K562 (cell line): ENCODE results near the gene TMEM127. TPM values are rescaled to one million over a fixed set of nuclear protein-coding genes. Genes with fewer than 3 reads are reported as not detected.
A peak's percentile ranks its signal among the peaks of the same experiment; 100 is the strongest.

Experiments
- AFF4 ChIP-seq: sonication (generic); formaldehyde crosslinking; IDR thresholded peaks from 2 replicates; pipeline ENCODE4 v1.8.0; 2023; ENCODE audit warnings: mild to moderate bottlenecking, missing genetic modification reagents
- BRF1 ChIP-seq: IDR thresholded peaks from 3 replicates; pipeline ENCODE4 v1.6.1; 2011; ENCODE audit warnings: borderline replicate concordance, mild to moderate bottlenecking; ENCODE audit not compliant: insufficient read length; ENCODE audit errors: extremely low read depth
- CTCF ChIP-seq, 3 experiments: IDR thresholded peaks in 2 of 3; conservative IDR thresholded peaks in 1 of 3; 2 replicates each; pipeline ENCODE4 v1.5.1; 2011 to 2012; ENCODE audit warnings: low read length in 3 of 3, mild to moderate bottlenecking in 3 of 3, control low read depth in 2 of 3, improper control_type of control experiment in 1 of 3, inconsistent platforms in 1 of 3, low read depth in 1 of 3, mixed read lengths in 1 of 3, moderate library complexity in 1 of 3; ENCODE audit not compliant: insufficient read depth in 2 of 3
- DDX20 ChIP-seq: fragments of 450-650 bp; IDR thresholded peaks from 2 replicates; pipeline ENCODE4 v1.6.1; 2016; ENCODE audit warnings: missing genetic modification characterization, low read depth, mild to moderate bottlenecking, missing compliant biosample characterization, moderate library complexity
- GTF2A2 ChIP-seq: IDR thresholded peaks from 2 replicates; pipeline ENCODE4 v1.6.1; 2016; ENCODE audit warnings: mild to moderate bottlenecking, missing genetic modification characterization, missing compliant biosample characterization
- KLF10 ChIP-seq: fragments of 250-450 bp; sonication (Bioruptor Pico); IDR thresholded peaks from 2 replicates; pipeline ENCODE4 v1.6.1; 2021; ENCODE audit warnings: matching md5 sums
- PHB2 ChIP-seq: fragments of 450-650 bp; IDR thresholded peaks from 2 replicates; pipeline ENCODE4 v1.6.1; 2017; ENCODE audit warnings: low read depth
- ZBTB1 ChIP-seq: sonication (generic); formaldehyde crosslinking; IDR thresholded peaks from 2 replicates; pipeline ENCODE4 v1.8.1; 2023; ENCODE audit warnings: missing genetic modification reagents, low read depth, mild to moderate bottlenecking, borderline replicate concordance
- ZFP30 ChIP-seq: fragments of 250-450 bp; sonication (Bioruptor Pico); IDR thresholded peaks from 2 replicates; pipeline ENCODE4 v1.8.0; 2022; ENCODE audit warnings: moderate library complexity, mild to moderate bottlenecking, inconsistent platforms, borderline replicate concordance
- ZNF140 ChIP-seq: fragments of 250-450 bp; sonication (Bioruptor Pico); IDR thresholded peaks from 2 replicates; pipeline ENCODE4 v1.8.0; 2021; ENCODE audit warnings: moderate library complexity, mild to moderate bottlenecking, inconsistent platforms
- ZNF324 ChIP-seq: fragments of 250-450 bp; sonication (Bioruptor Pico); IDR thresholded peaks from 2 replicates; pipeline ENCODE4 v1.4.0; 2020; ENCODE audit warnings: mild to moderate bottlenecking
- ZNF449 ChIP-seq: fragments of 250-450 bp; sonication (Bioruptor Pico); IDR thresholded peaks from 2 replicates; pipeline ENCODE4 v1.8.0; 2022; ENCODE audit warnings: moderate library complexity, mild to moderate bottlenecking, inconsistent platforms
- ZNF518B ChIP-seq: fragments of 250-450 bp; sonication (Bioruptor Pico); IDR thresholded peaks from 2 replicates; pipeline ENCODE4 v1.5.0; 2021; ENCODE audit warnings: mild to moderate bottlenecking, moderate library complexity
- ZNF695 ChIP-seq: fragments of 450-650 bp; formaldehyde crosslinking; IDR thresholded peaks from 2 replicates; pipeline ENCODE4 v1.4.0; 2020; ENCODE audit warnings: mild to moderate bottlenecking, moderate library complexity
- polyA plus RNA-seq, 8 experiments: library from polyadenylated mRNA; depleted of rRNA in 4 of 8; stranded (reverse) in 5 of 8; unstranded in 3 of 8; fragments of >200 nt; fragmentation: Nextera tagmentation in 2 of 8; fragmentation: Illumina TruSeq in 1 of 8; extraction: Ambion mirVana in 2 of 8; extraction: Trizol in 1 of 8; gene quantifications; 2 replicates each; pipeline versions ENCODE4 v1.2.1 to v1.2.3, GENCODE V29; 2011 to 2014; ENCODE audit warnings: inconsistent platforms in 1 of 8, missing spikeins in 1 of 8
- total RNA-seq, 7 experiments: library from RNA; depleted of rRNA in 6 of 7; stranded (reverse); fragments of >200 nt in 6 of 7; fragmentation: Illumina TruSeq in 2 of 7; extraction: Trizol in 2 of 7; gene quantifications; 2 replicates each; pipeline versions ENCODE4 v1.2.1 to v1.2.3, GENCODE V29; 2011 to 2021; ENCODE audit warnings: low replicate concordance in 1 of 7

TMEM127 gene
- total and polyA plus RNA-seq, 9 of the 15 experiments (the other 6 are each of a cell fraction or from before 2014, with no cell fraction given), result 1.7 to 20.0 (median 9.9) TPM

- no peak for TF ChIP-seq AFF4 (CRISPR knock-in tag)
- 0 out of 2 replicates have a peak, but pooled peaks have one; percentile 2 for TF ChIP-seq ZNF324 (CRISPR knock-in tag)
- no peak for TF ChIP-seq ZNF695 (CRISPR knock-in tag)
- TF ChIP-seq DDX20, result no peak
- no peak for TF ChIP-seq ZFP30 (CRISPR knock-in tag)
- no peak for TF ChIP-seq BRF1
- TF ChIP-seq ZNF140, result no peak
- no peak for TF ChIP-seq GTF2A2
- TF ChIP-seq KLF10 (CRISPR knock-in tag), result no peak
- TF ChIP-seq PHB2, result peak; percentile 53; the same call in 1 of the 2 replicates
- TF ChIP-seq CTCF (IDR thresholded peaks at IDR 0.05 in 2 of 3, conservative IDR thresholded peaks at IDR 0.05 in 1 of 3; ENCODE audit: insufficient read depth in 2 of 3, low read depth in 1 of 3, low read length in 3 of 3), result no peak
- TF ChIP-seq ZNF449 (CRISPR knock-in tag), result no peak
- peak; percentile 91 for TF ChIP-seq ZBTB1
- no peak for TF ChIP-seq ZNF518B (CRISPR knock-in tag)
Observed at GRCh38 chr2:96305091-96305978, 39.5 kb upstream of the TMEM127 start, which contains the start of gene SNRNP200 (continued).
